Measurements from ENCODE around the gene HPS4. TPM values are rescaled to one million over a fixed set of nuclear protein-coding genes. Genes with fewer than 3 reads are reported as not detected.

The HPS4 gene
- total RNA-seq, 2 experiments from 2014 or later: 61.6 to 67.0 TPM

DNA sequence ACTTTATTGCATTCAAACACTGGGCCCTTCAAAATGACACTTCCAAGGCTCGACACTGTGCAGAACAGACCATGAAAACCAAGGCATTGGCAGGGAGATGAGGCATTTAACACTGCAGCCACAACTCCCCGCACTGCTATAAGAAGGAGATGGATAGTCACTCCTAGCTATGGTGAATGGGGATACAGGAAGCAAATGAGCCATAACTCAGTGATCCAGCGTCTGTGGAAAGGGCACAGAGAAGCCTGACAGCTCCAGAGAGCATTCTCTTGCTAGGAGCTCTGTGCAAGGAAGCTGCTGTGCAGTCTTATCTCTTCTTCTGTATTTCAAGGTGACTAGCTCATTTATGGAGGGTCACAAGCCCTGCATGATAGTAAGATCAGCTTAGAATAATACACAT is 20.9 kb downstream of the HPS4 start:
- DNase-seq: no peak
- no peak overlapping the region for H3K4me3 Mint-ChIP-seq
- TF ChIP-seq, protein P1, sequence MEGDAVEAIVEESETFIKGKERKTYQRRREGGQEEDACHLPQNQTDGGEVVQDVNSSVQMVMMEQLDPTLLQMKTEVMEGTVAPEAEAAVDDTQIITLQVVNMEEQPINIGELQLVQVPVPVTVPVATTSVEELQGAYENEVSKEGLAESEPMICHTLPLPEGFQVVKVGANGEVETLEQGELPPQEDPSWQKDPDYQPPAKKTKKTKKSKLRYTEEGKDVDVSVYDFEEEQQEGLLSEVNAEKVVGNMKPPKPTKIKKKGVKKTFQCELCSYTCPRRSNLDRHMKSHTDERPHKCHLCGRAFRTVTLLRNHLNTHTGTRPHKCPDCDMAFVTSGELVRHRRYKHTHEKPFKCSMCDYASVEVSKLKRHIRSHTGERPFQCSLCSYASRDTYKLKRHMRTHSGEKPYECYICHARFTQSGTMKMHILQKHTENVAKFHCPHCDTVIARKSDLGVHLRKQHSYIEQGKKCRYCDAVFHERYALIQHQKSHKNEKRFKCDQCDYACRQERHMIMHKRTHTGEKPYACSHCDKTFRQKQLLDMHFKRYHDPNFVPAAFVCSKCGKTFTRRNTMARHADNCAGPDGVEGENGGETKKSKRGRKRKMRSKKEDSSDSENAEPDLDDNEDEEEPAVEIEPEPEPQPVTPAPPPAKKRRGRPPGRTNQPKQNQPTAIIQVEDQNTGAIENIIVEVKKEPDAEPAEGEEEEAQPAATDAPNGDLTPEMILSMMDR (IDR thresholded peaks at IDR 0.05): no peak
- Histone ChIP-seq H3K4me3 (ENCODE audit: low read length) (no peak overlapping the region), H3K4me1 (ENCODE audit: insufficient read depth, low read length) (no peaks in the 10 kb centered on the region), H3K36me3 (ENCODE audit: insufficient read depth, low read length) (peaks cover 87% of the 10 kb centered on the region), H3K27ac (ENCODE audit: low read depth in 1 of 2, low read length in 2 of 2) (no peak overlapping the region), H3K9me3 (ENCODE audit: control insufficient read depth in 1 of 2, insufficient read depth in 1 of 2, low read length in 2 of 2) (no peaks in the 10 kb centered on the region), H3K27me3 (ENCODE audit: control insufficient read depth in 1 of 2, insufficient read depth in 2 of 2, low read length in 2 of 2) (no peaks in the 10 kb centered on the region)
- H3K4me1 Mint-ChIP-seq (ENCODE audit: low read depth): peaks cover 6% of the 10 kb centered on the region
- H3K9me3 Mint-ChIP-seq: no peaks in the 10 kb centered on the region
- peaks cover 88% of the 10 kb centered on the region for H3K36me3 Mint-ChIP-seq (ENCODE audit: low read depth)
- CTCF ChIA-PET: no interaction called here
- H3K27ac Mint-ChIP-seq: no peak overlapping the region
- POLR2A ChIA-PET: no interaction called here
- H3K27me3 Mint-ChIP-seq: no peaks in the 10 kb centered on the region
- ATAC-seq (ENCODE audit: poor library complexity): no peak
- intact Hi-C loops (cut with DNase I, micrococcal nuclease): no loop called here

DNA sequence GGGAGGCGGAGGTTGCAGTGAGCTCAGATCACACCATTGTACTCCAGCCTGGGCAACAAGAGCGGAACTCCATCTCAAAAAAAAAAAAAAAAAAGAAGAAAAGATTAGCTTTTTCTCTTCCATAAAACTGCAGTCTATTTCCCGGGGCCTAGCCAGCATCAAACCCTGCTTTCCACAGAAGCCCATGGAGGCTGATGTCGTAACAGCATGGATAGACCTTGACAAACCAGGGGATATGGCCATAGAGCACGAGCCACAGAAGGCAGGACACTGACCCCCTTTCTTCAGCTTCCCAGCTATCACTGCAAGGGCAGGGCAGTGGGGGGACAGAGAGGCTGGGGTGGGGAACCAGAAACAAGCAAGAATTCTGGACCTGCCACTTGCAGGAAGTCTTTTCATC is 21.5 kb downstream of the HPS4 start:
- Mint-ChIP-seq H3K4me3 (no peak overlapping the region), H3K4me1 (ENCODE audit: low read depth) (peaks cover 6% of the 10 kb centered on the region), H3K36me3 (ENCODE audit: low read depth) (peaks cover 88% of the 10 kb centered on the region), H3K27ac (no peak overlapping the region), H3K9me3 (no peaks in the 10 kb centered on the region), H3K27me3 (no peaks in the 10 kb centered on the region)
- ATAC-seq (ENCODE audit: poor library complexity) (no peak), DNase-seq (no peak)
- TF ChIP-seq, protein P1 (IDR thresholded peaks at IDR 0.05): no peak
- ChIA-PET POLR2A (no interaction called here), CTCF (interaction anchor here (0.7 to 2.8 kb wide), 2 partner anchors 64 to 98 kb away, joined by 3 to 15 read pairs; no protein-coding TSS in a partner anchor)
- Histone ChIP-seq H3K4me1 (ENCODE audit: insufficient read depth, low read length) (no peaks in the 10 kb centered on the region), H3K36me3 (ENCODE audit: insufficient read depth, low read length) (peaks cover 86% of the 10 kb centered on the region), H3K4me3 (ENCODE audit: low read length) (no peak overlapping the region), H3K27ac (ENCODE audit: low read depth in 1 of 2, low read length in 2 of 2) (no peak overlapping the region), H3K27me3 (ENCODE audit: control insufficient read depth in 1 of 2, insufficient read depth in 2 of 2, low read length in 2 of 2) (no peaks in the 10 kb centered on the region), H3K9me3 (ENCODE audit: control insufficient read depth in 1 of 2, insufficient read depth in 1 of 2, low read length in 2 of 2) (no peaks in the 10 kb centered on the region)
- intact Hi-C loops (cut with DNase I, micrococcal nuclease): no loop called here

DNA sequence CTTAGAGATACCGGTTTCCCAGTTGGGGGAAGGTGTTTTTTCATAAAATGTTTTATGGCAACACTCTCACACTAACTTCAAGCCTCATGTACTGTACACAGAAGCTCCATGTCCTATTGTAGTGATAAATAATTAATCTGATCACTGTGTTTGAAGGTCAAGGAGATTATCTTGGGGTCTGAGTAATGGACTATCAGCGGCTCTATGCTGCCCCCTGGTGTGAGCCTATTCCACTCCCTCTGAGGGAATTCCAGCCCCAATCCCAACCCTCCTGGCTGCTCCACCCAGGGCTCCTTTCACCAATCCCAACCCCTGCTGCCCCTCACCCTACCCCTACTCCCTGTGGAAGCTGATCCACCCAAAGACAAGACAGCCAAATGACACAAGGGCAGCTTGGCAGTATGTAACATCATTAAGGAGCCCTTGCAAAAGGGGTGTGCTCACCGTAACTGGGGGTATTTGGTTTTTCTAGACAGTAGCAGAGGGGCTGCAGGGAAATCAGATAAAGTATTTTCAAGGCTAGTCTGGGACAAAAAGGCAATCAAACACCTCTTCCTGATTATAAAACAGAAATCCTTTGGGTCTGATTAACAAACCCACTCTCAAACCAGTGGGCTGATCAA is 22.3 kb downstream of the HPS4 start:
- H3K4me3 Mint-ChIP-seq: no peak overlapping the region
- peaks cover 88% of the 10 kb centered on the region for H3K36me3 Mint-ChIP-seq (ENCODE audit: low read depth)
- TF ChIP-seq, protein P1 (IDR thresholded peaks at IDR 0.05): peak; percentile 83

More for the DNA sequence above, 22.3 kb downstream of the HPS4 start:
- DNase-seq: peak in 12 of 14 experiments; percentile 10 to 65 (median 24)
- Histone ChIP-seq H3K9me3 (ENCODE audit: control insufficient read depth in 1 of 2, insufficient read depth in 1 of 2, low read length in 2 of 2) (no peaks in the 10 kb centered on the region), H3K27me3 (ENCODE audit: control insufficient read depth in 1 of 2, insufficient read depth in 2 of 2, low read length in 2 of 2) (no peaks in the 10 kb centered on the region), H3K36me3 (ENCODE audit: insufficient read depth, low read length) (peaks cover 78% of the 10 kb centered on the region), H3K4me1 (ENCODE audit: insufficient read depth, low read length) (no peaks in the 10 kb centered on the region), H3K27ac (ENCODE audit: low read depth in 1 of 2, low read length in 2 of 2) (no peak overlapping the region), H3K4me3 (ENCODE audit: low read length) (no peak overlapping the region)
- intact Hi-C loops (cut with DNase I, micrococcal nuclease): loop anchor here (1.0 kb wide), 3 partner anchors 63 to 97 kb away; no protein-coding TSS in a partner anchor
- POLR2A ChIA-PET: no interaction called here
- CTCF ChIA-PET: interaction anchor here (0.7 to 2.8 kb wide), 7 partner anchors 9 to 97 kb away, joined by 3 to 15 read pairs (median 3); no protein-coding TSS in a partner anchor
- Mint-ChIP-seq H3K27ac (no peak overlapping the region), H3K27me3 (no peaks in the 10 kb centered on the region), H3K4me1 (ENCODE audit: low read depth) (peaks cover 6% of the 10 kb centered on the region), H3K9me3 (no peaks in the 10 kb centered on the region)
- ATAC-seq (ENCODE audit: poor library complexity): no peak

Data from CD4-positive, alpha-beta T cell (primary cell).